Kidney epithelial cell (primary cell): ENCODE data around the gene TDRD1. TPM values are rescaled to one million over a fixed set of nuclear protein-coding genes. Genes with fewer than 3 reads are reported as not detected.

ENCODE experiments used
- DNase-seq: peaks from one replicate; pipeline ENCODE4 v3.0.0-alpha.2; 2010; ENCODE audit warnings: low read depth
- H3K27me3 ChIP-seq: 2 replicates; pipeline ENCODE4 v1.6.0; 2011; ENCODE audit warnings: low read length; ENCODE audit not compliant: control insufficient read depth, insufficient read depth
- H3K36me3 ChIP-seq: 2 replicates; pipeline ENCODE4 v1.5.1; 2011; ENCODE audit warnings: low read length; ENCODE audit not compliant: control insufficient read depth, insufficient read depth
- H3K4me3 ChIP-seq: 2 replicates; pipeline ENCODE4 v1.5.1; 2011; ENCODE audit warnings: low read depth, mild to moderate bottlenecking, control low read depth, low read length
- total RNA-seq: library from RNA; depleted of rRNA; stranded (reverse); fragments of >200 nt; gene quantifications from 2 replicates; pipeline ENCODE4 v1.2.3, GENCODE V29; 2015
- TF ChIP-seq, protein P1 (sequence below): IDR thresholded peaks from 2 replicates; pipeline ENCODE4 v1.5.1; 2011; ENCODE audit warnings: mild to moderate bottlenecking, moderate library complexity, low read length, control low read depth, inconsistent platforms; ENCODE audit not compliant: insufficient read depth, poor library complexity, severe bottlenecking

Gene TDRD1
- total RNA-seq, 1 donor from 2014 or later = not detected

DNA sequence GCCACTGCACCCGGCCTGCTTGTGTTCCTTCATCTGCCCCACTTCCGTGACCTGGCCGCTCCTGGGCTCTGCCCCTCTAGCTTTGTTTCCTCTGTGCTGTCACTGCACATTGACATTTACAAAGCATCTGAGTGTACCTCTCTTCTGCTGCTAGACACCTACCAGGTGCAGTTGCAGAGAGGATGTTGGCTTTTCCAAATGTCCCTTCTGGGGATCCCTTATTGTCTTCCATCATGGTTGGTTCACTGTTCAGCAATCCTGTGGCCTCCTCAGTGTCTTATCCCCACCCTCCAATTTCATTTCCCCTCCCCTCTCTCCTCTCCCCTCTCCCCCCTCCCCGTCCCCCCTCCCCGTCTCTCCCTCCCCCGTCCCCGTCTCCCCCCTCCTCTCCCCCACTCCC lies 73.7 kb downstream of the TDRD1 start:
- Histone ChIP-seq H3K27me3 (no peaks in the 10 kb centered on the region), H3K4me3 (no peak overlapping the region), H3K36me3 (no peaks in the 10 kb centered on the region)
- TF ChIP-seq, protein P1, sequence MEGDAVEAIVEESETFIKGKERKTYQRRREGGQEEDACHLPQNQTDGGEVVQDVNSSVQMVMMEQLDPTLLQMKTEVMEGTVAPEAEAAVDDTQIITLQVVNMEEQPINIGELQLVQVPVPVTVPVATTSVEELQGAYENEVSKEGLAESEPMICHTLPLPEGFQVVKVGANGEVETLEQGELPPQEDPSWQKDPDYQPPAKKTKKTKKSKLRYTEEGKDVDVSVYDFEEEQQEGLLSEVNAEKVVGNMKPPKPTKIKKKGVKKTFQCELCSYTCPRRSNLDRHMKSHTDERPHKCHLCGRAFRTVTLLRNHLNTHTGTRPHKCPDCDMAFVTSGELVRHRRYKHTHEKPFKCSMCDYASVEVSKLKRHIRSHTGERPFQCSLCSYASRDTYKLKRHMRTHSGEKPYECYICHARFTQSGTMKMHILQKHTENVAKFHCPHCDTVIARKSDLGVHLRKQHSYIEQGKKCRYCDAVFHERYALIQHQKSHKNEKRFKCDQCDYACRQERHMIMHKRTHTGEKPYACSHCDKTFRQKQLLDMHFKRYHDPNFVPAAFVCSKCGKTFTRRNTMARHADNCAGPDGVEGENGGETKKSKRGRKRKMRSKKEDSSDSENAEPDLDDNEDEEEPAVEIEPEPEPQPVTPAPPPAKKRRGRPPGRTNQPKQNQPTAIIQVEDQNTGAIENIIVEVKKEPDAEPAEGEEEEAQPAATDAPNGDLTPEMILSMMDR = no peak
- DNase-seq = no peak

GRCh38 chr10:114255227-114255626 lies 76.1 kb downstream of the TDRD1 start:
- Histone ChIP-seq H3K4me3 (no peak overlapping the region), H3K36me3 (no peaks in the 10 kb centered on the region), H3K27me3 (no peaks in the 10 kb centered on the region)
- no peak for DNase-seq
- TF ChIP-seq, protein P1 = no peak

- Histone ChIP-seq H3K36me3 (no peaks in the 10 kb centered on the region), H3K4me3 (no peak overlapping the region), H3K27me3 (no peaks in the 10 kb centered on the region)
- TF ChIP-seq, protein P1 = no peak
- no peak for DNase-seq
Measured at GRCh38 chr10:114256008-114256765, 77.0 kb downstream of the TDRD1 start.

- H3K4me3 ChIP-seq = no peak overlapping the region
- TF ChIP-seq, protein P1 = no peak
- no peak for DNase-seq
- H3K27me3 ChIP-seq = no peaks in the 10 kb centered on the region
- H3K36me3 ChIP-seq = no peaks in the 10 kb centered on the region
Measured at GRCh38 chr10:114256822-114257221, 77.7 kb downstream of the TDRD1 start.

DNA sequence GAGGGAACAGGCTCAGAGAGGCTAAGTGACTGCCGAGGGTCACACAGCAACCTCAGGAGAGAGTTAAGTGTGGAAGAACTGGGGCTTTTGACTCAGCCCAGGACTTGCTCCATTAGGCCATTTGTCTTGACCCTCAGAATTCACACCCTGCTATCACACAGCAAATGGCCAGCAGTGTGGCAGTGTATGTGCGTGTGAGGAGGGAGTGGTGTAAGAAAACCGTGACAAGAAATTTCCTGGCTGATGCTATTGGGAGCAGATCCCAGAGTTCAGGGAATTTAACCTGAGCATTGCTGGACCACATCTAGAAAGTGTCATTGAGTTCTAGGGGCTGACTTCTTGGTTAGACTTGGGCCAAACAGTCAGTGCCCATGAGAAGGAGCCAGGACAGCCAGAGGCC lies 78.3 kb downstream of the TDRD1 start:
- TF ChIP-seq, protein P1 = no peak
- Histone ChIP-seq H3K36me3 (no peaks in the 10 kb centered on the region), H3K27me3 (no peaks in the 10 kb centered on the region), H3K4me3 (no peak overlapping the region)
- DNase-seq = no peak

DNA sequence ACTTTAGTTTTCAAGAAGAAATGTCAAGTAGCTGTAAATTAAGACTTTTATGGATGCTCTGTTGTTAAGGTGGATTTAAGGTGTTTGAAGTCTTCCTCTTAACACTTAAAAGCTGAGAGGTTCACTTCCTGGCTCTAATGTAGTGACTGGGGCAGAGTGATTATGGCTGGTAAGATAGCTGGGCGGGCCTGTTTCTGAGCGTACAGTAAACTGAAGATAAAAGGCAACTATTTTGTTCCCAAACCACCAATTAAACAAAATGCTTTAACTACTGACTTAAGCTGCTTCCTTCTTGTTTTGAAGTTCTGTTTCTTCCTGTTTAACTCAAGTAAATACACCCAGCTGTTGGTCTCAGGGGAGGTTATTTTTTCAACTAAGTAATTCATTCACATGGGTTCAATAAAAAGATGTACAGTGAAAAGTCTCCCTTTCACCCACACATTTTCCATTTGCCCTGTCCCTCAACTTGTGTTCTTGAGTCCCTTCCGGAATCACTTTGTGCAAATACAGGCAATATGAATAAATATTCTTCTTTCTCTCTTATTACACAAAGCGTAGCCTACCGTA lies 79.2 kb downstream of the TDRD1 start:
- Histone ChIP-seq H3K4me3 (no peak overlapping the region), H3K36me3 (no peaks in the 10 kb centered on the region), H3K27me3 (no peaks in the 10 kb centered on the region)
- DNase-seq = no peak
- TF ChIP-seq, protein P1 = no peak
